OCI-LY1 (cell line): Measurements from ENCODE around the gene RBP7.

Experiments
- H2AFZ ChIP-seq: fragments of 200-600 bp; sonication (generic), shearing (Covaris generic); 2 replicates; pipeline ENCODE4 v1.6.0; 2014; ENCODE audit warnings: antibody characterized with exemption, mild to moderate bottlenecking, low read length
- H3F3A ChIP-seq: fragments of 200-600 bp; sonication (generic), shearing (Covaris generic); 2 replicates; pipeline ENCODE4 v1.6.0; 2014; ENCODE audit warnings: mild to moderate bottlenecking, antibody characterized with exemption, low read length, moderate library complexity; ENCODE audit not compliant: insufficient read depth
- H3K27ac ChIP-seq: fragments of 200-600 bp; sonication (generic); 2 replicates; pipeline ENCODE4 v1.5.1; 2014; ENCODE audit warnings: low read length, mixed run types, mild to moderate bottlenecking, low read depth; ENCODE audit not compliant: poor library complexity, severe bottlenecking
- H3K27me3 ChIP-seq: fragments of 200-600 bp; sonication (generic); 2 replicates; pipeline ENCODE4 v1.6.0; 2014; ENCODE audit warnings: antibody characterized with exemption, mild to moderate bottlenecking, low read length, moderate library complexity; ENCODE audit not compliant: insufficient read depth
- H3K36me3 ChIP-seq: fragments of 200-600 bp; sonication (generic); 2 replicates; pipeline ENCODE4 v1.6.1; 2014; ENCODE audit warnings: mild to moderate bottlenecking, antibody characterized with exemption, low read length, moderate library complexity, mixed read lengths; ENCODE audit not compliant: insufficient read depth
- H3K4me1 ChIP-seq: fragments of 200-600 bp; sonication (generic); 2 replicates; pipeline ENCODE4 v1.5.1; 2014; ENCODE audit warnings: mild to moderate bottlenecking, low read length, moderate library complexity; ENCODE audit not compliant: insufficient read depth, severe bottlenecking
- H3K4me2 ChIP-seq: fragments of 200-600 bp; sonication (generic), shearing (Covaris generic); 2 replicates; pipeline ENCODE4 v1.6.1; 2014; ENCODE audit warnings: low read length
- H3K4me3 ChIP-seq: fragments of 200-600 bp; sonication (generic); 2 replicates; pipeline ENCODE4 v1.5.1; 2014; ENCODE audit warnings: low read length, low read depth, mild to moderate bottlenecking, mixed read lengths; ENCODE audit not compliant: poor library complexity, severe bottlenecking
- H3K79me2 ChIP-seq: fragments of 200-600 bp; shearing (Covaris generic); 2 replicates; pipeline ENCODE4 v1.6.1; 2016; ENCODE audit warnings: mixed run types, low read length, mixed read lengths; ENCODE audit not compliant: insufficient read depth
- H3K9ac ChIP-seq: fragments of 200-600 bp; sonication (generic), shearing (Covaris generic); 2 replicates; pipeline ENCODE4 v1.6.1; 2014; ENCODE audit warnings: mild to moderate bottlenecking, low read length, mixed read lengths
- H3K9me2 ChIP-seq: fragments of 200-600 bp; sonication (generic), shearing (Covaris generic); 2 replicates; pipeline ENCODE4 v1.6.1; 2014; ENCODE audit warnings: low read depth, mild to moderate bottlenecking, low read length, mixed read lengths
- H3K9me3 ChIP-seq: fragments of 200-600 bp; shearing (Covaris generic); 2 replicates; pipeline ENCODE4 v1.6.1; 2014; ENCODE audit warnings: low read length, mixed read lengths
- H4K20me1 ChIP-seq: fragments of 200-600 bp; sonication (generic), shearing (Covaris generic); 2 replicates; pipeline ENCODE4 v1.6.0; 2016; ENCODE audit warnings: mild to moderate bottlenecking, low read length; ENCODE audit not compliant: insufficient read depth
- CTCF ChIP-seq: fragments of 200-600 bp; sonication (generic), shearing (Covaris generic); IDR thresholded peaks from 2 replicates; pipeline ENCODE4 v1.5.1; 2017; ENCODE audit warnings: mild to moderate bottlenecking, antibody characterized with exemption, low read length, moderate library complexity, mixed read lengths
- EZH2 ChIP-seq: fragments of 200-600 bp; sonication (generic), shearing (Covaris generic); IDR thresholded peaks from 2 replicates; pipeline ENCODE4 v1.8.0; 2017; ENCODE audit warnings: borderline replicate concordance, mixed run types, mild to moderate bottlenecking, antibody characterized with exemption, low read length, moderate library complexity, mixed read lengths

The RBP7 gene

DNA sequence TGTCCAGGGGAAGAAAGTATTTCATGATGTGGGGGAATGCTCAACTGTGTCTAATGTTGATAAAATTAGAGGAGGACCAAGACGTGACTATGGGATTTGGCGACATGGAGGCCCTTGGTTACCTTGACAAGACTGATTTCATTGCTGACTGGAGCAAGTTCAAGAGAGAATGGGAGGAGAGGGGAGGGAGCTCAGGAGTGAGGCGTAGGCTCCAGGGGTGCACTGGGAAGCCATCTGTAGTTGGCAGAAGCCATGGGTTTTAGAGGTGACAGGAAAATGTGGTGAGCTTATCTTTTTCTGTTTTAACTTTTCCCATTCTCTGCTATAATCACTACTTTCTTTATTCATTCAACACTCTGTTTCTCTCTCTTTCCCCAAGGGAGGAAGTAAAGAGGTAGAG is 51.6 kb downstream of the RBP7 start:
- peaks cover 44% of the 10 kb centered on the region for H3K79me2 ChIP-seq
- TF ChIP-seq EZH2: no peak
- TF ChIP-seq CTCF: no peak

GRCh38 chr1:10050611-10051010 is 53.6 kb downstream of the RBP7 start:
- Histone ChIP-seq H3K9ac (no peak overlapping the region), H3K79me2 (peaks cover 44% of the 10 kb centered on the region), H3K27me3 (no peaks in the 10 kb centered on the region), H3F3A (no peaks in the 10 kb centered on the region), H3K27ac (no peak overlapping the region), H3K4me1 (peaks cover 6% of the 10 kb centered on the region), H4K20me1 (no peaks in the 10 kb centered on the region), H3K4me2 (no peak overlapping the region), H3K9me3 (no peaks in the 10 kb centered on the region), H3K9me2 (no peaks in the 10 kb centered on the region), H3K36me3 (peaks cover 23% of the 10 kb centered on the region), H3K4me3 (no peak overlapping the region), H2AFZ (no peak overlapping the region)
- TF ChIP-seq EZH2 (no peak), CTCF (no peak)

More for the DNA sequence above, 51.6 kb downstream of the RBP7 start:
- no peak overlapping the region for H3K4me2 ChIP-seq
- H2AFZ ChIP-seq: no peak overlapping the region
- no peak overlapping the region for H3K9ac ChIP-seq
- no peaks in the 10 kb centered on the region for H3F3A ChIP-seq
- H4K20me1 ChIP-seq: no peaks in the 10 kb centered on the region
- no peak overlapping the region for H3K27ac ChIP-seq
- H3K9me3 ChIP-seq: no peaks in the 10 kb centered on the region
- peaks cover 26% of the 10 kb centered on the region for H3K36me3 ChIP-seq
- H3K27me3 ChIP-seq: no peaks in the 10 kb centered on the region
- peaks cover 4% of the 10 kb centered on the region for H3K4me1 ChIP-seq
- H3K9me2 ChIP-seq: no peaks in the 10 kb centered on the region
- no peak overlapping the region for H3K4me3 ChIP-seq

DNA sequence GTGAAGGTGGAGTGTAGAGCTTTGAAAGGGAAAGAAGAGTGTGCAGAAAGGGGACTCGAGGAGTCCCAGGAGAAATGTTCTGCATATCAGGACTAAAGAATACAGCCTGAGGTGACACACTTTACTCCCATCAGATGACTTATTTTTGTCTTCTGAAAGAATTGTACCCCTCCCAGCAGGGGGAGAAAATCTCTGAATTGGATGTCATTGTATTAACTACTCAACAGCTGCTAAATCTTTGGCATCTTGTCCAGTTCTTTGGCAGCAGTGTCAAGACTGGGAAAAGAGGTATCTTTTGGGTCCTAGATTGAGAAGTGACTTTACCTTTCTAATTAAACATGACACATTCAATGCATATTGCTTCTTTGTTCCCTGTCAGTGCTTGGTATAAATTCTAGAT is 54.6 kb downstream of the RBP7 start:
- peaks cover 8% of the 10 kb centered on the region for H3K4me1 ChIP-seq
- H3F3A ChIP-seq: no peaks in the 10 kb centered on the region
- H3K4me3 ChIP-seq: no peak overlapping the region
- H3K9ac ChIP-seq: no peak overlapping the region
- H3K9me3 ChIP-seq: no peaks in the 10 kb centered on the region
- no peak overlapping the region for H2AFZ ChIP-seq
- peaks cover 42% of the 10 kb centered on the region for H3K79me2 ChIP-seq
- H3K9me2 ChIP-seq: no peaks in the 10 kb centered on the region
- no peak for TF ChIP-seq EZH2
- no peak for TF ChIP-seq CTCF
- H3K36me3 ChIP-seq: peaks cover 26% of the 10 kb centered on the region
- no peaks in the 10 kb centered on the region for H4K20me1 ChIP-seq
- no peak overlapping the region for H3K4me2 ChIP-seq
- H3K27me3 ChIP-seq: no peaks in the 10 kb centered on the region
- H3K27ac ChIP-seq: no peak overlapping the region
